NB4 (cell line): ENCODE data around the gene SP140.
A peak's percentile ranks its signal among the peaks of the same experiment; 100 is the strongest.

Experiments used
- DNase-seq: peaks from one replicate; pipeline ENCODE4 v3.0.0; 2010; ENCODE audit warnings: low read depth
- H3K4me3 ChIP-seq: one replicate; pipeline ENCODE4 v1.5.1; 2011; ENCODE audit warnings: mild to moderate bottlenecking, low read depth, low read length, moderate library complexity
- CTCF ChIP-seq: IDR thresholded peaks from one replicate; pipeline ENCODE4 v1.5.1; 2012; ENCODE audit warnings: low read depth, low read length
- MYC ChIP-seq: IDR thresholded peaks from 2 replicates; pipeline ENCODE4 v1.6.1; 2011; ENCODE audit warnings: low read depth, low read length
- POLR2A ChIP-seq: IDR thresholded peaks from 2 replicates; pipeline ENCODE4 v1.6.1; 2011; ENCODE audit warnings: mild to moderate bottlenecking; ENCODE audit not compliant: insufficient read length; ENCODE audit errors: extremely low read depth
- TF ChIP-seq, protein P1 (sequence below): IDR thresholded peaks from 2 replicates; pipeline ENCODE4 v1.6.1; 2011; ENCODE audit warnings: low read depth, low read length

The SP140 gene

DNA sequence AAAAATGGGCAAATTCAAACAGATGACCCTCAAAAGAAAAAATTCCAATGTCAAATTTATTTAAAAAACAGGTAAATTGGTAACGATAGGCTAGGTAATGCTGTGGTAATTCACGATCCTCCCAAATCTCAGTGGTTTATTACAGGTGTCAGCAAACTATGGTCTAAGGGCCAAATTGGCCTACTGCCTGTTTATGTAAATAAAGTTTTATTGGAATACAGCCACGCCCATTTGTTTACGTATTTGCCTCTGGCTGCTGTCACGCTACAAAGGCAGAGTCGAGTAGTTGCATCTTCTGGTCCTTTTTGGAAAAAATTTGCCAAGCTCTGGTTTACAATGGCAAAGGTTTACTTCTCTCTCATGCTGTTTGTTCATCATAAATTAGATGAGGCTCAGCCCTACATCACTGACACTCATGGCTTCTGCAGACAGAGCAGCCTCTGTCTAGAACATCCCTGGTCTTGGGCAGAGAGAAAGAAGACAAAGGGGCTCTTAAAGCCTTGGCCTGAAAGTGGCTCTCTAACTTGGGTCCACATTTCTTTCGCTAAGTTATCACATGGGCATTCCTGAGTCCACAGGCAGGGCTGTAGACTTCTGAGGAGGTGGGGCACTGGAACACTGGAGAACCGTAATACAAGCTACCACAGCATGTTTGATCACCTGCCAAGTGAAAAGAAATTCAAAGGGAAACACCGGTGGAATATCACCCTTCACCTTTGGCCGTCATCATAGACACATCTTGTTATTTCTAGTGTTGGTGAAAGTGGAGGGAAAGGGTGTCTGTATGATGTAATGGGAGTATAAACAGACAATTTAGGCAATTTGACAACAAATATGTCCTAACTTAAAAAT lies 40.6 kb upstream of the SP140 start:
- no peak overlapping the region for H3K4me3 ChIP-seq
- TF ChIP-seq POLR2A, result no peak
- TF ChIP-seq, protein P1, sequence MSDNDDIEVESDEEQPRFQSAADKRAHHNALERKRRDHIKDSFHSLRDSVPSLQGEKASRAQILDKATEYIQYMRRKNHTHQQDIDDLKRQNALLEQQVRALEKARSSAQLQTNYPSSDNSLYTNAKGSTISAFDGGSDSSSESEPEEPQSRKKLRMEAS, result no peak
- no peak for TF ChIP-seq CTCF
- no peak for TF ChIP-seq MYC
- no peak for DNase-seq

GRCh38 chr2:230202430-230203109 lies 23.0 kb upstream of the SP140 start:
- DNase-seq, result no peak
- no peak overlapping the region for H3K4me3 ChIP-seq
- TF ChIP-seq MYC, result no peak
- TF ChIP-seq, protein P1, result no peak
- TF ChIP-seq CTCF, result no peak
- TF ChIP-seq POLR2A, result no peak

DNA sequence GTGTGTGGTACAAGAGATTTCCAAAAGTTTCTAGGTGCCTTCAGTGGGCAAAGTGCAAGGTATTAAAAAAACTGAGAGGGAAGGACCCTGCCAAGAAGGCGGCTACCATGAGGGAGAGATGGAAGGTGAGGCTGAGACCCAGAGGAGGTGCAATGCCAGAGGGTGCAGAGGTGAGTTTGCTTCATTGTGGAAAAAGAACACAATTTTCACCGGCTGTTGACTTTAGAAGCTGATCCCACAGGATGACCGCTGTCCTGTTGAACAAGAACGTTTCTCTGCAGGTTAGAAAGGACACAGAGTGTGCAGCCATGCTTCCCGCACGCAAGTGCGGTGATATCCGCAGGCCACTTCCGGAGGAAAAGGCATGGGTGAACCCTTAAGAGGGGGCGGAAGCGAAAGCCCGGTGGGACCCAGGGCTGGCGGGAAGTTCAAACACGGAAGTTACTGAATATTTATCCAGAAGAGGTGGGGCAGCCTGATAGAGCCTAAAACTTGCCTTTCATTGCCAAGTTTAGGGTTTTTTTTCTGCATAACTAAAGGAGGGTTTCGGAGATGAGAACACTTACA lies 22.3 kb upstream of the SP140 start:
- H3K4me3 ChIP-seq, result no peak overlapping the region
- DNase-seq, result no peak
- TF ChIP-seq POLR2A, result no peak
- TF ChIP-seq CTCF, result no peak
- TF ChIP-seq, protein P1, result no peak
- no peak for TF ChIP-seq MYC

- no peak overlapping the region for H3K4me3 ChIP-seq
- peak; percentile 62 for DNase-seq
- TF ChIP-seq, protein P1, result no peak
- no peak for TF ChIP-seq MYC
- no peak for TF ChIP-seq POLR2A
- TF ChIP-seq CTCF, result no peak
Measured at GRCh38 chr2:230205034-230205433, 20.5 kb upstream of the SP140 start.

- TF ChIP-seq CTCF (no peak), POLR2A (no peak), MYC (no peak)
- TF ChIP-seq, protein P1, result no peak
- no peak overlapping the region for H3K4me3 ChIP-seq
- no peak for DNase-seq
Measured at GRCh38 chr2:230205721-230206120, 19.8 kb upstream of the SP140 start.
